Gastrocnemius medialis (tissue), 4 donors: ENCODE data around the gene ZNF541.

Experiments used
- CTCF ChIP-seq, 5 experiments: fragments of 450-650 bp in 3 of 5; fragments of 200-600 bp in 2 of 5; sonication (generic) in 2 of 5; IDR thresholded peaks in 4 of 5; conservative IDR thresholded peaks in 1 of 5; 1 replicate in 4 of 5; 2 replicates in 1 of 5; pipeline ENCODE4 v1.5.1; 2016 to 2019; ENCODE audit warnings: antibody characterized with exemption in 5 of 5, mild to moderate bottlenecking in 3 of 5, moderate library complexity in 3 of 5
- POLR2A ChIP-seq, 2 donors: fragments of 450-650 bp; IDR thresholded peaks; one replicate each; pipeline ENCODE4 v1.6.1; 2017; ENCODE audit warnings: antibody characterized with exemption in 2 of 2, mild to moderate bottlenecking in 2 of 2, moderate library complexity in 2 of 2

- TF ChIP-seq CTCF (IDR thresholded peaks at IDR 0.05 in 4 of 5, conservative IDR thresholded peaks at IDR 0.05 in 1 of 5) = no peak
- no peak for TF ChIP-seq POLR2A (IDR thresholded peaks at IDR 0.05)
Measured at GRCh38 chr19:47529018-47529742, 43.8 kb downstream of the ZNF541 start.
